AG10803 (cell line): Measurements from ENCODE around the gene GLIS1.

Source experiments
- DNase-seq: peaks from one replicate; pipeline ENCODE4 v3.0.0; 2010; ENCODE audit warnings: low read depth
- H3K4me3 ChIP-seq: 2 replicates; pipeline ENCODE4 v1.5.1; 2011; ENCODE audit warnings: mild to moderate bottlenecking, low read length, control low read depth
- CTCF ChIP-seq: conservative IDR thresholded peaks from 2 replicates; pipeline ENCODE4 v1.5.1; 2011; ENCODE audit warnings: mild to moderate bottlenecking, low read length, control low read depth, inconsistent platforms

GLIS1 gene

DNA sequence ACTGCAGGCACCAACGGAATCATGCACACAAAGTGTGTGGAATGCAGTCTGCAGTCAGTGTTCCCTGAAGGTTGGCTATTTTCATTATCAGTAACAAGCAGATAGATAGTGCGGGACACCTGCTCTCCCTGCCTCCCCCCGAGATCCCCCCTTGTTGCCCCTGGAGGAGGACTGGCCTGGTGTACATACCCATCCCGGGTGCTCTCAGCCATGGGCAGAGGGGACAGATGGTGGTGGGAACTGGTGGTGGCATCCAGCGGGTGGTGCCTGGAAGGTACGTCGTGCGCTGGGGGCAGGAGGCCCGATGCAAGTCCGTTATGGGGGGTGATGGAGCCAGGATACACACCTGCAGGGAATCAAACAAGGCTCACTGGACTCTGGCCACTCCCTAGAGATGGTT lies 224.5 kb downstream of the GLIS1 start:
- H3K4me3 ChIP-seq = no peak overlapping the region
- no peak for TF ChIP-seq CTCF
- no peak for DNase-seq

- H3K4me3 ChIP-seq = no peak overlapping the region
- no peak for TF ChIP-seq CTCF
- DNase-seq = no peak
These were observed 225.1 kb downstream of the GLIS1 start for GRCh38 chr1:53513846-53514245.

DNA sequence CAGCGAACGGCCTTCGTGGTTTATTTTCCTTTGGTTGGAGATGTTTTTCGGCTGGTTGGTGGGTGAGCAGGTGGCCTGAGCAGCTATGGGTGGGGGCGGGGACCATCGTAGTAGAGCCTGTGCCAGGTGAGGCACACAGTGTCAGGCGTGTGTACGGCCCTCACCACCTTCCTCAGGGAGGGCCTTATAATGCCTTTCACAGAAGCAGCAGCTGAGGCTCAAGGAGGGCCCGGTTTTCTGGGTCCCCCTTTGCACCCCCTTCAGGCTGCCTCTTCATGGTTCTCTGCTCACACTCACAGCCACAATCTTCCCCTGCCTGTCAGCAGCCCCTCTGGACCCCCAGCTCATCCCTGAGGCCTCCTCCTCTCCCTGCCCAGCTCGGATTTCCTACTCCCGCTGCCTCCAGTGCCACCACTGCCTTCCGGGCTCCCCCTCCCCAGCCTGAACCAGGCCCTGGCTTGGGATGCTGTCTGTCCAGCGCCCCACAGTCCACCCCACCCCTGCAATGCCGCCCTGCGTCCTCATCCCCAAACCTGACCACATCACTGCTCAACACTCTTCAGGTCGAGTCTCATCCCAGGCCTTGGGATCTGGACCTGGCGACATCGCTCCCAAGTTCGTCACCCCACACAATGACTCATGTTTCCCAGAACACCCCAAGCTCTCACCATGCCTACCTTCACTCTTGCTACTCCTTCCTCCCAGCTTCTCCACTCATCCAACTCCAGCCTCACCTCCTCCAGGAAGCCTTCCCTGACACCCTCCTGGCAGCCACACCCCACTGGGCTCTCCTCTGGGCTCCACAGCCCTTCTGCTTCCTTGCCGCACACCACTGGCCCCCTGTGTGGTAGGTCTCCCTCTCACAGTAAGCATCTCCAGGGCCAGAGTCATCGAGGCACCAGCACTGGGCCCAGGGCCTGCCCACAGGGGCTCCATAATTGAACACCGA lies 225.9 kb downstream of the GLIS1 start:
- DNase-seq = no peak
- TF ChIP-seq CTCF = no peak
- no peak overlapping the region for H3K4me3 ChIP-seq

DNA sequence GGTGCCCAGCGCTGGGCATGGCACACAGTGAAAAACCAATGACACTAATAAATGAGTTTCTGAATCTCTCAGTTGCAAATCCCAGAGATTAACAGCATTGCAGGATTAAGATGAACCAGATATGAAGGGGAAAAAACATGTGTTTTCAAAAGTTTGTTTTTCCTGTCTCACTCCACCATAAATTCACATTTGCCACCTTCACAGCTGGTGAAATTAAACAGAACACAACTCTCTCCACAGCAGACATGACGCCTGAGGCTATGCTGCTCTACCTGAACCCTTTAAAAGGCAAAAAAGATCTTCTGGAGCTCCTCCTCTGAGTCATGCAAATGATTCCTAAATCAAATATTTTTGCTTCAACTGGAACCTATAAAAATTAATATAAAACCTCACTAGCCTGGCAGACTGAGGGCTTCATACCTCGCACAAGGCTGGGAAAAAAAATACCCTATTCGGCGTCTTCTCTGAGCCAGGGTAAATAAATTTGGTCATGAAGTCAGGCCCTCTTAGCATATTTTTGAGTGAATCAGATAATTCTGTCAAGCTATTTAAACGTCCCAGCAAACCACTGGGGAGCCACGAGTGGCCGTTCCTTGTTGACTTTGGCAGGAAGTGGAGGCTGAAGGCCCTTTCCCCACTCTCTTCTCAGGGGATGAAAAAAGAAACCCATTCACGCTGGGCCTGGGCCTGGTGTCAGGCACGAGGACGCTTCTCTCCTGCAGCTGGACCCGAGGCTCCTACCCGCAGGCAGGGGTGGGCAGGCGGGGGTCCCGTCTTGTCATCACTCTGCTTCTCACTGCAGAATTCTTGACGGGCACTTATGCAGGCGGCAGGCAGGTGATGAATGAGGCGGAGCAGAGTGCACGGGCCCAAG lies 226.8 kb downstream of the GLIS1 start:
- H3K4me3 ChIP-seq = no peak overlapping the region
- no peak for TF ChIP-seq CTCF

DNA sequence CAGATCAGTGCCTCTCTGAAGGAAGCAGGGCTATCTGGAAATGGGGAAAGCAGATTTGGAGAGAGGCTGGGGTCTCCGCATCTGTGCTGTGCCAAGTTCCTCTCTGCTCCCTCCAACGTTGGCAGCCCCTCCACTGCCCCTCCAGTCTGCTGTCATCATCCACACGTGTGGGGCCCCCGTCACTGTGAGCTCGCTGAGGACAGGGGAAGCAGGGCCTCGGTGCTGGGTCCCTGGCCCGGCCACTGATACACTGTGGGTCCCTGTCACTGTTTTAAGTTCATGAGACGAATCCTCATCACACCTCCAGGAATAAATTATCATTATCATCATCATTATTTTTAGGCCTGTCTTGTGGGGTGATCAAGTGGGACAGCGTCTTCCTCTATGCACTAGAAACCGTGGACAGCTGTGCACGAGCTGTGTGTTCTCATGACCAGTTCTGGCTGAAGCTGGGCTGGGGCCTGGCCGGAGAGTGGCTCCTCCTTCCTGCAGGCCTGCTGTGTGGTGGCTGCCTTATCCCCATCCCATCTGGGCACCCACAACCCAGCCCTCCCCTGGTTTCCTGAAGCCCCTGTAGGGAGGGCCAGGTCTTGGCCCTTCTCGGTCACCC lies 227.5 kb downstream of the GLIS1 start:
- TF ChIP-seq CTCF = no peak
- DNase-seq = no peak
- no peak overlapping the region for H3K4me3 ChIP-seq

More for the DNA sequence above, 226.8 kb downstream of the GLIS1 start:
- no peak for DNase-seq

GRCh38 chr1:53510215-53510614 lies 228.7 kb downstream of the GLIS1 start:
- no peak for TF ChIP-seq CTCF
- no peak for DNase-seq
- no peak overlapping the region for H3K4me3 ChIP-seq
